H1 (cell line): ENCODE data around the gene LKAAEAR1. TPM values are rescaled to one million over a fixed set of nuclear protein-coding genes. Genes with fewer than 3 reads are reported as not detected.

Experiments
- BACH1 ChIP-seq: IDR thresholded peaks from 2 replicates; pipeline ENCODE4 v1.6.1; 2012; ENCODE audit warnings: low read length, improper control_type of control experiment
- CHD7 ChIP-seq: fragments of 300-600 bp; sonication (generic); IDR thresholded peaks from 2 replicates; pipeline ENCODE4 v1.7.1; 2012; ENCODE audit warnings: low read length, moderate library complexity, mild to moderate bottlenecking, inconsistent platforms; ENCODE audit not compliant: insufficient replicate concordance
- CTBP2 ChIP-seq: IDR thresholded peaks from 2 replicates; pipeline ENCODE4 v1.7.0; 2011; ENCODE audit warnings: borderline replicate concordance, mild to moderate bottlenecking, moderate library complexity, mixed read lengths, low read length; ENCODE audit not compliant: insufficient read depth, insufficient read length
- HDAC2 ChIP-seq, 2 experiments: fragments of 300-600 bp in 1 of 2; sonication (generic) in 1 of 2; IDR thresholded peaks; 2 replicates each; pipeline ENCODE4 v1.6.1; 2011 to 2012; ENCODE audit warnings: low read depth in 2 of 2, low read length in 2 of 2, mild to moderate bottlenecking in 2 of 2, moderate library complexity in 2 of 2, borderline replicate concordance in 1 of 2, inconsistent platforms in 1 of 2
- KDM4A ChIP-seq: IDR thresholded peaks from one replicate; pipeline ENCODE4 v1.7.1; 2012; ENCODE audit warnings: low read depth, mild to moderate bottlenecking, moderate library complexity, low read length, inconsistent platforms; ENCODE audit not compliant: severe bottlenecking
- MAX ChIP-seq: IDR thresholded peaks from 2 replicates; pipeline ENCODE4 v1.6.1; 2012; ENCODE audit warnings: inconsistent platforms
- PHF8 ChIP-seq: fragments of 200-600 bp; sonication (generic); conservative IDR thresholded peaks from 2 replicates; pipeline ENCODE4 v1.7.1; 2012; ENCODE audit warnings: low read depth, mild to moderate bottlenecking, inconsistent platforms, low read length, moderate library complexity
- TAF7 ChIP-seq: optimal IDR thresholded peaks from 2 replicates; pipeline ENCODE3; 2011; ENCODE audit warnings: low read depth, mild to moderate bottlenecking, inconsistent platforms, low read length, moderate library complexity, borderline replicate concordance
- TCF12 ChIP-seq: IDR thresholded peaks from 2 replicates; pipeline ENCODE4 v1.6.1; 2011; ENCODE audit warnings: low read depth, mild to moderate bottlenecking, low read length
- polyA plus RNA-seq, 7 experiments: library from polyadenylated mRNA; depleted of rRNA in 3 of 7; stranded (reverse) in 5 of 7; unstranded in 2 of 7; fragments of >200 nt in 5 of 7; fragments of 200-250 nt in 2 of 7; gene quantifications; 1 replicate in 5 of 7; 2 replicates in 1 of 7; 4 replicates in 1 of 7; pipeline versions ENCODE4 v1.2.1 to v1.2.3, GENCODE V29; 2011 to 2013; ENCODE audit warnings: missing spikeins in 2 of 7, mixed read lengths in 2 of 7
- total RNA-seq: library from RNA; stranded (reverse); fragmentation: NEBNext Ultra II Directional; extraction: Animal tissue kit (Norgen Biotek cat#: 25700); gene quantifications from 2 replicates; pipeline ENCODE4 v1.2.1, GENCODE V29; 2021

LKAAEAR1 gene
- total and polyA plus RNA-seq, 2 of the 8 experiments (the other 6 are each of a cell fraction or from before 2014, with no cell fraction given): 0.41 to 0.53 TPM

GRCh38 chr20:64037498-64038213 is 46.5 kb downstream of the LKAAEAR1 start (continued):
- TF ChIP-seq CHD7: no peak
- TF ChIP-seq KDM4A: peak; percentile 4
- no peak for TF ChIP-seq TCF12
- TF ChIP-seq HDAC2 (IDR thresholded peaks at IDR 0.05; ENCODE audit: borderline replicate concordance in 1 of 2, low read depth in 2 of 2, low read length in 2 of 2): 0 out of 4 replicates have a peak, but pooled peaks of 1 of the 2 experiments have one; percentile 17
- TF ChIP-seq BACH1: no peak
- no peak for TF ChIP-seq CTBP2
- TF ChIP-seq PHF8: no peak
- no peak for TF ChIP-seq TAF7
- no peak; the same call in 1 of the 2 replicates for TF ChIP-seq MAX
